ENCODE results near the gene EMX2.
"Not testable (repeated sequence)": the region's sequence is repeated elsewhere in the genome, so short reads cannot be mapped to it uniquely, and the experiment has no call there.

Gene EMX2

GRCh38 chr10:117570880-117571279 lies 28.3 kb downstream of the EMX2 start:
- no peak overlapping the region for H3K4me3 ChIP-seq (replicated peaks; ENCODE audit: low read depth, low read length)
- no peak for TF ChIP-seq CTCF (IDR thresholded peaks at IDR 0.05; ENCODE audit: low read length, missing control alignments)
- no peak for DNase-seq (ENCODE audit: low read depth)

- no peak for DNase-seq (ENCODE audit: low read depth)
- H3K4me3 ChIP-seq (replicated peaks; ENCODE audit: low read depth, low read length), result no peak overlapping the region
These were observed 32.1 kb downstream of the EMX2 start for GRCh38 chr10:117574498-117575146.

GRCh38 chr10:117578490-117578889 lies 35.9 kb downstream of the EMX2 start:
- TF ChIP-seq CTCF (IDR thresholded peaks at IDR 0.05; ENCODE audit: low read length, missing control alignments), result no peak
- DNase-seq (ENCODE audit: low read depth), result no peak
- H3K4me3 ChIP-seq (replicated peaks; ENCODE audit: low read depth, low read length), result no peak overlapping the region

More at GRCh38 chr10:117574498-117575146, 32.1 kb downstream of the EMX2 start:
- no peak for TF ChIP-seq CTCF (IDR thresholded peaks at IDR 0.05; ENCODE audit: low read length, missing control alignments)

GRCh38 chr10:117578999-117579590 lies 36.5 kb downstream of the EMX2 start:
- DNase-seq (ENCODE audit: low read depth), result no peak
- no peak overlapping the region for H3K4me3 ChIP-seq (replicated peaks; ENCODE audit: low read depth, low read length)
- TF ChIP-seq CTCF (IDR thresholded peaks at IDR 0.05; ENCODE audit: low read length, missing control alignments), result no peak

GRCh38 chr10:117581961-117582360 lies 39.4 kb downstream of the EMX2 start:
- no peak overlapping the region for H3K4me3 ChIP-seq (replicated peaks; ENCODE audit: low read depth, low read length)
- no peak for TF ChIP-seq CTCF (IDR thresholded peaks at IDR 0.05; ENCODE audit: low read length, missing control alignments)
- DNase-seq (ENCODE audit: low read depth), result no peak

GRCh38 chr10:117584831-117585230 lies 42.3 kb downstream of the EMX2 start:
- not testable (repeated sequence) for H3K4me3 ChIP-seq (replicated peaks; ENCODE audit: low read depth, low read length); DNase-seq (ENCODE audit: low read depth)

GRCh38 chr10:117587036-117587435 lies 44.5 kb downstream of the EMX2 start:
- no peak for DNase-seq (ENCODE audit: low read depth)
- H3K4me3 ChIP-seq (replicated peaks; ENCODE audit: low read depth, low read length), result no peak overlapping the region
- TF ChIP-seq CTCF (IDR thresholded peaks at IDR 0.05; ENCODE audit: low read length, missing control alignments), result no peak

All from fibroblast of pulmonary artery (primary cell).